Tibial nerve (tissue), 4 donors: ENCODE results near the gene DMD.

Source experiments
- EP300 ChIP-seq, 2 donors: sonication (generic); formaldehyde crosslinking; IDR thresholded peaks; one replicate each; pipeline ENCODE4 v1.6.1; 2017; ENCODE audit warnings: antibody characterized with exemption in 2 of 2, mild to moderate bottlenecking in 1 of 2
- POLR2A ChIP-seq, 2 donors: fragments of 450-650 bp; IDR thresholded peaks; one replicate each; pipeline ENCODE4 v1.6.1; 2017; ENCODE audit warnings: antibody characterized with exemption in 2 of 2, mild to moderate bottlenecking in 2 of 2, moderate library complexity in 2 of 2
- TF ChIP-seq, protein P1 (sequence below), 5 experiments: fragments of 200-600 bp in 3 of 5; fragments of 450-650 bp in 2 of 5; sonication (generic) in 3 of 5; IDR thresholded peaks; one replicate each; pipeline ENCODE4 v1.5.1; 2016 to 2019; ENCODE audit warnings: antibody characterized with exemption in 5 of 5, mild to moderate bottlenecking in 3 of 5, moderate library complexity in 2 of 5

DNA sequence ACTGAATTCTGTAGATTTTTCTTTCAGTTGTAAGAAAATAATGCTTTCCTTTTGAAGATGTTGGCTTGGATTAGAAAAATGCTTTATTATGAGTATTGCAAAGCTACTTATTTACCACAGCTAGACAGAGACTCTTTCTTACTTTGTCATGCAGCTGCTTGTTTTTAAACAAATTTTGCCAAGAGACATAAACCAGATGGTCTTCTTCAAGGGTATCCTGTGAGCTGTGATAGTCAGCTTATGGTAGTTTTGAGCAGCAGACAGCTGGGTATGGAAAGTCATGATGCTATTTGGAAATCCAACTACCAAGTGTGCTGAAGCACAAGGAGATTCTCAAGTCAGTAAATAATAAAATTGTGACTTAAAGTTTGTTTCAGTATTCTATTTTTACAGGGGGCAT is 941.5 kb downstream of the DMD start:
- TF ChIP-seq, protein P1, sequence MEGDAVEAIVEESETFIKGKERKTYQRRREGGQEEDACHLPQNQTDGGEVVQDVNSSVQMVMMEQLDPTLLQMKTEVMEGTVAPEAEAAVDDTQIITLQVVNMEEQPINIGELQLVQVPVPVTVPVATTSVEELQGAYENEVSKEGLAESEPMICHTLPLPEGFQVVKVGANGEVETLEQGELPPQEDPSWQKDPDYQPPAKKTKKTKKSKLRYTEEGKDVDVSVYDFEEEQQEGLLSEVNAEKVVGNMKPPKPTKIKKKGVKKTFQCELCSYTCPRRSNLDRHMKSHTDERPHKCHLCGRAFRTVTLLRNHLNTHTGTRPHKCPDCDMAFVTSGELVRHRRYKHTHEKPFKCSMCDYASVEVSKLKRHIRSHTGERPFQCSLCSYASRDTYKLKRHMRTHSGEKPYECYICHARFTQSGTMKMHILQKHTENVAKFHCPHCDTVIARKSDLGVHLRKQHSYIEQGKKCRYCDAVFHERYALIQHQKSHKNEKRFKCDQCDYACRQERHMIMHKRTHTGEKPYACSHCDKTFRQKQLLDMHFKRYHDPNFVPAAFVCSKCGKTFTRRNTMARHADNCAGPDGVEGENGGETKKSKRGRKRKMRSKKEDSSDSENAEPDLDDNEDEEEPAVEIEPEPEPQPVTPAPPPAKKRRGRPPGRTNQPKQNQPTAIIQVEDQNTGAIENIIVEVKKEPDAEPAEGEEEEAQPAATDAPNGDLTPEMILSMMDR (IDR thresholded peaks at IDR 0.05) = no peak
- TF ChIP-seq POLR2A (IDR thresholded peaks at IDR 0.05) (no peak), EP300 (IDR thresholded peaks at IDR 0.05) (no peak)
